HCT116 (cell line): ENCODE measurements around the gene STOML3. TPM values are rescaled to one million over a fixed set of nuclear protein-coding genes. Genes with fewer than 3 reads are reported as not detected.

Experiments used
- ATAC-seq: fragments of 200-7000 bp; cut with Tn5 transposase; 2 replicates; pipeline ENCODE4 v1.9.1; 2020; ENCODE audit warnings: mild to moderate bottlenecking, moderate library complexity
- BruUV-seq: library from RNA; stranded (reverse); fragments of 400-500 nt; replicated peaks from 2 replicates; lab custom pipeline; 2021; lab: Mats Ljungman, UMichigan
- CTCF ChIA-PET: fragments of 300-600 bp; sonication (Branson Sonifier 250); formaldehyde crosslinking; loops from one replicate; lab custom pipeline; 2021; ENCODE audit warnings: antibody characterized with exemption; lab: Charles Lee
- POLR2A ChIA-PET: fragments of 300-600, 350-600 bp; sonication (Branson Sonifier 250); formaldehyde crosslinking; loops from one replicate; lab custom pipeline; 2021; ENCODE audit warnings: antibody characterized with exemption; lab: Charles Lee
- RAD21 ChIA-PET, 2 experiments: fragments of 300-600 bp; sonication (Branson Sonifier 250); formaldehyde crosslinking; loops; one replicate each; lab custom pipeline; 2023; ENCODE audit warnings: low total read pairs in 2 of 2; ENCODE audit not compliant: uncharacterized antibody in 2 of 2, unreplicated experiment in 2 of 2, low non-redundant PET in 1 of 2; lab: Charles Lee
- DNase-seq: peaks from one replicate; pipeline ENCODE4 v3.0.0-alpha.2; 2010; ENCODE audit warnings: low read depth, low spot score
- H2AFZ ChIP-seq: fragments of 200-600 bp; shearing (Covaris generic), sonication (generic); 2 replicates; pipeline ENCODE4 v1.6.1; 2017; ENCODE audit warnings: low read depth, mixed run types, mixed read lengths, antibody characterized with exemption, low read length; ENCODE audit not compliant: poor library complexity, severe bottlenecking
- H3K27ac ChIP-seq: 2 replicates; pipeline ENCODE4 v1.5.1; 2012; ENCODE audit warnings: low read depth, low read length
- H3K27me3 ChIP-seq: fragments of 200-600 bp; sonication (generic); 2 replicates; pipeline ENCODE4 v1.6.1; 2016; ENCODE audit warnings: mixed run types, low read length, mixed read lengths; ENCODE audit not compliant: insufficient read depth
- H3K36me3 ChIP-seq, 2 experiments: fragments of 200-500 bp in 1 of 2; fragments of 200-600 bp in 1 of 2; sonication (Bioruptor generic) in 1 of 2; sonication (generic) in 1 of 2; 2 replicates each; pipeline versions ENCODE4 v1.5.1 to v1.6.1; 2014 to 2016; ENCODE audit warnings: low read length in 2 of 2, inconsistent platforms in 1 of 2, mixed read lengths in 1 of 2, mixed run types in 1 of 2; ENCODE audit not compliant: insufficient read depth in 2 of 2, control insufficient read depth in 1 of 2
- H3K4me1 ChIP-seq, 2 experiments: fragments of 200-600 bp in 1 of 2; sonication (generic) in 1 of 2; 2 replicates each; pipeline versions ENCODE4 v1.5.1 to v1.6.1; 2012 to 2017; ENCODE audit warnings: low read length in 2 of 2, inconsistent platforms in 1 of 2, mild to moderate bottlenecking in 1 of 2, mixed read lengths in 1 of 2, mixed run types in 1 of 2, moderate library complexity in 1 of 2; ENCODE audit not compliant: insufficient read depth in 2 of 2, control insufficient read depth in 1 of 2
- H3K4me2 ChIP-seq: fragments of 200-600 bp; sonication (generic); 2 replicates; pipeline ENCODE4 v1.6.1; 2017; ENCODE audit warnings: mixed run types, low read length, mixed read lengths
- H3K4me3 ChIP-seq, 2 experiments: fragments of 200-600 bp in 1 of 2; sonication (generic) in 1 of 2; replicated peaks in 1 of 2; 2 replicates each; pipeline ENCODE4 v1.5.1; 2011 to 2016; ENCODE audit warnings: low read length in 2 of 2, control low read depth in 1 of 2, low read depth in 1 of 2, mild to moderate bottlenecking in 1 of 2, mixed read lengths in 1 of 2, mixed run types in 1 of 2
- H3K79me2 ChIP-seq: fragments of 200-600 bp; sonication (generic); 2 replicates; pipeline ENCODE4 v1.6.1; 2017; ENCODE audit warnings: mild to moderate bottlenecking, mixed run types, low read length, moderate library complexity, mixed read lengths; ENCODE audit not compliant: insufficient read depth
- H3K9ac ChIP-seq: fragments of 200-600 bp; sonication (generic); 2 replicates; pipeline ENCODE4 v1.6.1; 2016; ENCODE audit warnings: low read length, mixed read lengths
- H3K9me2 ChIP-seq: fragments of 200-600 bp; sonication (generic), shearing (Covaris generic); 2 replicates; pipeline ENCODE4 v1.6.1; 2017; ENCODE audit warnings: mixed run types, mild to moderate bottlenecking, moderate library complexity; ENCODE audit not compliant: insufficient read depth
- H3K9me3 ChIP-seq, 2 experiments: fragments of 200-500 bp in 1 of 2; fragments of 200-600 bp in 1 of 2; sonication (Bioruptor generic) in 1 of 2; sonication (generic) in 1 of 2; 2 replicates each; pipeline ENCODE4 v1.6.1; 2014 to 2017; ENCODE audit warnings: low read length in 2 of 2, mixed read lengths in 2 of 2, inconsistent platforms in 1 of 2, low read depth in 1 of 2, mild to moderate bottlenecking in 1 of 2, mixed run types in 1 of 2, moderate library complexity in 1 of 2; ENCODE audit not compliant: control insufficient read depth in 1 of 2, insufficient read depth in 1 of 2
- H4K20me1 ChIP-seq: fragments of 200-600 bp; sonication (generic), shearing (Covaris generic); 2 replicates; pipeline ENCODE4 v1.6.1; 2017; ENCODE audit warnings: mixed run types, mild to moderate bottlenecking, moderate library complexity; ENCODE audit not compliant: insufficient read depth
- CTCF ChIP-seq, 3 experiments: fragments of 200-600 bp in 1 of 3; sonication (generic) in 1 of 3; IDR thresholded peaks in 2 of 3; conservative IDR thresholded peaks in 1 of 3; 2 replicates each; pipeline ENCODE4 v1.5.1; 2012 to 2017; ENCODE audit warnings: low read depth in 2 of 3, low read length in 2 of 3, antibody characterized with exemption in 1 of 3, borderline replicate concordance in 1 of 3, control low read depth in 1 of 3, mild to moderate bottlenecking in 1 of 3, mixed read lengths in 1 of 3, mixed run types in 1 of 3, moderate library complexity in 1 of 3; ENCODE audit not compliant: insufficient read depth in 1 of 3
- FOSL1 ChIP-seq: IDR thresholded peaks from 2 replicates; pipeline ENCODE4 v1.6.1; 2012; ENCODE audit warnings: low read depth
- POLR2AphosphoS5 ChIP-seq: IDR thresholded peaks from 2 replicates; pipeline ENCODE4 v1.6.1; 2011; ENCODE audit warnings: mild to moderate bottlenecking, low read depth, low read length, moderate library complexity
- intact Hi-C: fragments of 100-400 bp; cut with micrococcal nuclease; formaldehyde crosslinking; loops from 2 replicates; pipeline ENCODE4 v1.10.0; 2022
- total RNA-seq: library from RNA; stranded (reverse); gene quantifications from one replicate; pipeline ENCODE4 v1.2.1, GENCODE V29; 2021; ENCODE audit not compliant: unreplicated experiment
- TF ChIP-seq, protein P1 (sequence below): IDR thresholded peaks from 2 replicates; pipeline ENCODE4 v1.6.1; 2011; ENCODE audit warnings: mild to moderate bottlenecking, low read length, moderate library complexity; ENCODE audit not compliant: insufficient replicate concordance; ENCODE audit errors: extremely low read depth

The STOML3 gene
- total RNA-seq, 1 experiment from 2014 or later: not detected

- ChIA-PET POLR2A (no interaction called here), CTCF (interaction anchor here (0.6 kb wide), 1 partner anchor 1934 kb away, joined by 3 read pairs; no protein-coding TSS in a partner anchor), RAD21 (no interaction called here)
- no TSS peak for BruUV-seq
- TF ChIP-seq FOSL1 (no peak), POLR2AphosphoS5 (no peak), CTCF (IDR thresholded peaks at IDR 0.05 in 2 of 3, conservative IDR thresholded peaks at IDR 0.05 in 1 of 3; ENCODE audit: borderline replicate concordance in 1 of 3, insufficient read depth in 1 of 3, low read depth in 2 of 3, low read length in 2 of 3) (no peak)
- TF ChIP-seq, protein P1, sequence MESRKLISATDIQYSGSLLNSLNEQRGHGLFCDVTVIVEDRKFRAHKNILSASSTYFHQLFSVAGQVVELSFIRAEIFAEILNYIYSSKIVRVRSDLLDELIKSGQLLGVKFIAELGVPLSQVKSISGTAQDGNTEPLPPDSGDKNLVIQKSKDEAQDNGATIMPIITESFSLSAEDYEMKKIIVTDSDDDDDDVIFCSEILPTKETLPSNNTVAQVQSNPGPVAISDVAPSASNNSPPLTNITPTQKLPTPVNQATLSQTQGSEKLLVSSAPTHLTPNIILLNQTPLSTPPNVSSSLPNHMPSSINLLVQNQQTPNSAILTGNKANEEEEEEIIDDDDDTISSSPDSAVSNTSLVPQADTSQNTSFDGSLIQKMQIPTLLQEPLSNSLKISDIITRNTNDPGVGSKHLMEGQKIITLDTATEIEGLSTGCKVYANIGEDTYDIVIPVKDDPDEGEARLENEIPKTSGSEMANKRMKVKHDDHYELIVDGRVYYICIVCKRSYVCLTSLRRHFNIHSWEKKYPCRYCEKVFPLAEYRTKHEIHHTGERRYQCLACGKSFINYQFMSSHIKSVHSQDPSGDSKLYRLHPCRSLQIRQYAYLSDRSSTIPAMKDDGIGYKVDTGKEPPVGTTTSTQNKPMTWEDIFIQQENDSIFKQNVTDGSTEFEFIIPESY: no peak
- ATAC-seq (no peak), DNase-seq (no peak)
- Histone ChIP-seq H3K9me2 (no peaks in the 10 kb centered on the region), H3K9me3 (no peaks in the 10 kb centered on the region), H3K79me2 (no peaks in the 10 kb centered on the region), H3K4me3 (no peak overlapping the region), H4K20me1 (no peaks in the 10 kb centered on the region), H2AFZ (no peak overlapping the region), H3K4me2 (no peak overlapping the region), H3K4me1 (no peaks in the 10 kb centered on the region), H3K27me3 (peaks cover 19% of the 10 kb centered on the region), H3K9ac (no peak overlapping the region), H3K27ac (no peak overlapping the region), H3K36me3 (no peaks in the 10 kb centered on the region)
- intact Hi-C loops: no loop called here
Observed at GRCh38 chr13:38933786-38934185, 56.8 kb downstream of the STOML3 start.
